Bronchial epithelial cell (primary cell): ENCODE measurements around the gene NEDD4L. TPM values are rescaled to one million over a fixed set of nuclear protein-coding genes. Genes with fewer than 3 reads are reported as not detected.

Experiments used
- DNase-seq: peaks from one replicate; pipeline ENCODE4 v3.0.0-alpha.2; 2010; ENCODE audit warnings: low read depth
- FAIRE-seq: peaks from 2 replicates; lab custom pipeline; 2011; peaks lifted over from hg19 to GRCh38; lab: Jason Lieb, UNC
- H3K27me3 ChIP-seq: 2 replicates; pipeline ENCODE4 v1.5.1; 2011; ENCODE audit warnings: low read length; ENCODE audit not compliant: control insufficient read depth, insufficient read depth
- H3K36me3 ChIP-seq: 2 replicates; pipeline ENCODE4 v1.5.1; 2011; ENCODE audit warnings: low read length; ENCODE audit not compliant: control insufficient read depth, insufficient read depth
- H3K4me3 ChIP-seq: 2 replicates; pipeline ENCODE4 v1.5.1; 2011; ENCODE audit warnings: mild to moderate bottlenecking, low read depth, low read length, control low read depth
- total RNA-seq: library from RNA; depleted of rRNA; stranded (reverse); fragments of >200 nt; gene quantifications from 2 replicates; pipeline ENCODE4 v1.2.1, GENCODE V29; 2014
- TF ChIP-seq, protein P1 (sequence below): IDR thresholded peaks from 2 replicates; pipeline ENCODE4 v1.5.1; 2011; ENCODE audit warnings: mild to moderate bottlenecking, moderate library complexity, low read length, control low read depth, inconsistent platforms; ENCODE audit not compliant: insufficient read depth, severe bottlenecking

Gene NEDD4L
- total RNA-seq, 1 donor from 2014 or later, result 11.3 TPM

DNA sequence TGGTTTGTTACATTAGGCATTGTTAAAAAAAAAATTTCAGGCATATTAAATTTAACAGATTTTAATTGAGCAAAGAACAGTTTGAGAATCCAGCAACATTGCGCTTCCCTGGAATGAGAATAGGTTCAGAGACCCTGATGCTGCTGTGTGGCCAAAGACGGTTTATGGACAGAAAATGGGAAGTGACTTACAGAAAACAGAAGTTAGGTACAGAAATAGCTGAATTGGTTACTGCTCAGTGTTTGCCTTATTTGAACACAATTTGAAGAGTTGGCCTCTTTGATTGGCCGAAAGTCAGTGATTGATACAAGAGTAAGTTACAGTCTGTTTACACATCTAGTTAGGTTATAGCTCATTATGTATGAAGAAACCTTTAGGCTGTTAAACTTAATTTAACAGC, 6.0 kb upstream of the NEDD4L start:
- DNase-seq (no peak), FAIRE-seq (no peak)
- H3K4me3 ChIP-seq, result no peak overlapping the region
- H3K36me3 ChIP-seq, result no peaks in the 10 kb centered on the region
- no peaks in the 10 kb centered on the region for H3K27me3 ChIP-seq
- TF ChIP-seq, protein P1, sequence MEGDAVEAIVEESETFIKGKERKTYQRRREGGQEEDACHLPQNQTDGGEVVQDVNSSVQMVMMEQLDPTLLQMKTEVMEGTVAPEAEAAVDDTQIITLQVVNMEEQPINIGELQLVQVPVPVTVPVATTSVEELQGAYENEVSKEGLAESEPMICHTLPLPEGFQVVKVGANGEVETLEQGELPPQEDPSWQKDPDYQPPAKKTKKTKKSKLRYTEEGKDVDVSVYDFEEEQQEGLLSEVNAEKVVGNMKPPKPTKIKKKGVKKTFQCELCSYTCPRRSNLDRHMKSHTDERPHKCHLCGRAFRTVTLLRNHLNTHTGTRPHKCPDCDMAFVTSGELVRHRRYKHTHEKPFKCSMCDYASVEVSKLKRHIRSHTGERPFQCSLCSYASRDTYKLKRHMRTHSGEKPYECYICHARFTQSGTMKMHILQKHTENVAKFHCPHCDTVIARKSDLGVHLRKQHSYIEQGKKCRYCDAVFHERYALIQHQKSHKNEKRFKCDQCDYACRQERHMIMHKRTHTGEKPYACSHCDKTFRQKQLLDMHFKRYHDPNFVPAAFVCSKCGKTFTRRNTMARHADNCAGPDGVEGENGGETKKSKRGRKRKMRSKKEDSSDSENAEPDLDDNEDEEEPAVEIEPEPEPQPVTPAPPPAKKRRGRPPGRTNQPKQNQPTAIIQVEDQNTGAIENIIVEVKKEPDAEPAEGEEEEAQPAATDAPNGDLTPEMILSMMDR, result no peak

DNA sequence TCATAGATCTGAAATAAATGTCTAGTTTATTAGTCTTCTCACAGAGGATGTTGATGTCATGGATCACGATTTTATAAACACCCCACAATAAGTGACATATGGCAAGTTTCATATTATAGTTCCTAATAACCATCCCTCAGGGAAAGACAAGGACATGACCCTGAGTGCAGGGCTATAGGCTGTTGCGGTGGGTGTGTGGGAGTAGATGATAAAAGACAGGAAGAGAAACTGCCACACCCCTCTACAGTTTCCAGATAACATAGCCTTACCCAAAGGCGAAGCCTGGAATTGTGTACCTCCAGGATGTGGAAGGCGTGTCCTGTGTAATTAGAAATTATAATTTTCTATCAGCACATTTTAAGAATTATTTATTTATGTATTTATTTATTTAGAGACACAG, 2.4 kb upstream of the NEDD4L start:
- no peak for FAIRE-seq
- peak; percentile 38 for DNase-seq
- Histone ChIP-seq H3K27me3 (no peaks in the 10 kb centered on the region), H3K4me3 (no peak overlapping the region), H3K36me3 (no peaks in the 10 kb centered on the region)
- TF ChIP-seq, protein P1, result no peak

DNA sequence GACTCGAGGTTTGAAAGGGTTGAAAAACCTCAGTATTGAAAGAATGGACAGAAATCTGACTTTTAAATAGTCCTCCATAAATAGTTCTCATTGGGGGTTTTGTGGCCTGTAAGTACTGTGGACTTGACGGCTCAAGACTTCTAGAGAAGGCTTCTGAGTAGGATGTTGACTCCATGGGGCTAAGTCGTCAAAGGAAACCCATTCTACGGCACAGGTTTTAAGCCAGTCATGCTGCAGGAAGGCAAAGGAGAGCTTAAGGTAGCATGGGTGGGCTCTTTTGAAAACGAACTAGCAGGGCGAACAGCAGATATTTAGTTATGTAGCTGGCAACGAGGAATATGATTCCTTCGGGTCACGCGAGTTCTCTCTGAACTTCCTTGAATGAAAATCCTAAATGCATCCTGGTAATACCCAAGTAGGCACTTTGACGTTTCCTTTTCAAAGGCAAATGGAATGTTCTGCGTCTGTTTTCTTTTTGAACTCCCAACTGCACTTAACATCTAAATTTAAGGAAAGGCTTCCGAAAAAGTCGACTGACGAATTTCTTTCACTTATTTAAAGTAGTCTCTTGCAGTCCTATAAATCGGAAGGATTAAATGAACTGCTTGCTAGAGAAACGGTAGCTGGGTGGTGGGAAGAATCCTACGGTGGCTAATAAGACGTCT, 1.1 kb upstream of the NEDD4L start:
- DNase-seq (peak; percentile 15), FAIRE-seq (no peak)
- TF ChIP-seq, protein P1, result no peak
- H3K27me3 ChIP-seq, result no peaks in the 10 kb centered on the region
- no peaks in the 10 kb centered on the region for H3K36me3 ChIP-seq
- peak overlapping the region; percentile 81 for H3K4me3 ChIP-seq

DNA sequence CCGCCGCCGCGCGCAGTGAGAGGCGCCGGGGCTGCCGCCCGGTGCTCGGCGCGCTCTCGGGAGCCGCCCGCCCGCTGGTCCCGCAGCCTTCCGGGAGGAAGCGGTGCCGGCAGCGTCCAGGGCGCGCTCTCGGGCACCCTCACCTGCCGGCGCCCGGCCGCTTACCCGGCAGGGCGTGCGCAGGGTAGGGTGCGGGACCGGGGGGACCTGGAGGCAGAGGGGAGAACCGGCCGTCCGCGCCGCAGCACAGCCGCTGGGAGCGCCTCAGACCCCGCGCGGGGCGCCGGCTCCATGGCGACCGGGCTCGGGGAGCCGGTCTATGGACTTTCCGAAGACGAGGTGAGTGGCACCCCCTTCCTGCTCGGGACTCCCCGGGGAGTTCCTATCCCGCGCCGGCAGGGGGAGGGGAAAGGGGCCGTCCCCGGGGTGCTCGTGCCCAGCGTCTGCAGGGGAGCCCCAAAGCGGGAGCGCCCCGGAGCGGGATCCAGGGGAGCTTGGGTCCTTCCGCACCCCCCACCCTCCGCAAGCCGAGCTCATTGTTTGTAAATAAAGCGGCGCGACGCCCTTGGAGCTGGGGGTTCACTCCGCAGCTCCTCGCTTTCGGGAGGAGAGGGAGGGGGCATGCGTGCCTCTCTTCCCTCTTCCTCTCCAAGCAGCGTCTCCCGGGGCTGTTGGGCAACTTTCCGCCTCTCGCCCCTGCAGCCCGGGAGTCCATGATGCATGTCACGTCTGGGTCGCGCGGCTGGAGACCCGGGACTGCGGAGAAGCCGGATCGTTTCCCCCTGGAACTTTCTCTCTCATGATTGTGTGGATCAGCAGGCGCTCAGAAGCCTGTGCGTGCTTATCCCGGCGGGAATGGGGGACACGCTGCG, 580 bp downstream of the NEDD4L start:
- H3K4me3 ChIP-seq, result peak overlapping the region; percentile 81
- TF ChIP-seq, protein P1, result peak; percentile 18
- H3K36me3 ChIP-seq, result no peaks in the 10 kb centered on the region
- DNase-seq (peak; percentile 28), FAIRE-seq (no peak)
- H3K27me3 ChIP-seq, result no peaks in the 10 kb centered on the region

DNA sequence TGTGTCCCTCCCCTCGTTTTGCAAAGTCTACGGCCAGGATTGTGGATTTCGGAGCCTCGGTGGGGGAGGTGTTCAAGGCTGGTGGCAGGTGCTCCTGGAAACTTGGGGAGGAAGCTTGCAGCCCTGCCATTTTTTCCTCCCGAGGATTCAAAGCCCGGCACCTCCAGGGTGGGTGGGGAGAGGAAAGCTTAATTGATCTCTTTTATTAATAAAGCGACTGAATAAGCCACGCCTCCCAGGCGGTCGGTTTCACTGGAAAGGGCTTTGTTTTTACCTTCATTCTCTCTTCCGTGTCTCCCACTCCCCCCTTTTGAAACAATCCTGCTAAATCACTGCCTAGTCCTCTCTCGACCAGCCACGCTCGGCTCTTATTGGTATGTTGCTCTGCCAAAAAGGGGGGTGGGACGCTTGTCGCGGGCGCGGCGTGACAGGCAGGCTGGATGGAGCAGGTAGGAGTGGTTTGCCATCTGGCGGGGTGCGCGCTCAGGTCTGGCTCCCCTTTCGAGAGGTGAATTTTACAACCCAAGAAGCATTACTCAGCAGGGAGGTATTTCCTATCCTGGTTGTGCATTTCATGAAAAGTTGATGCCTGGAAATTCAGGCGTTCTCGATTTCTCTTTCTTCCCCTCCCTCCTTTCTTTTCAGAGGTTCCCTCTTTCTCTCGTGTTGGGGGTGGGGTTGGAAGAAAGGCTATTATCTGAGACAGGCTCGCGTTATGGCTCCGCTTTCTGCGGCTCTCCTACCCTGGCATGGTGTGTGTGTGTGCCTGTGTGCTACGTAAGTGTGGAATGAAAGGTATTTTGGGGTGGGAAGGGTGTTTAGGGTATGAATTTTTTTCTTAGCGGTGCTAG, 1.4 kb downstream of the NEDD4L start:
- no peak for FAIRE-seq
- Histone ChIP-seq H3K4me3 (peak overlapping the region; percentile 81), H3K36me3 (no peaks in the 10 kb centered on the region), H3K27me3 (no peaks in the 10 kb centered on the region)
- DNase-seq, result peak; percentile 77
- TF ChIP-seq, protein P1, result no peak
